HCT116 (cell line): Measurements from ENCODE around the gene SLC25A44. TPM values are rescaled to one million over a fixed set of nuclear protein-coding genes. Genes with fewer than 3 reads are reported as not detected.

ENCODE experiments used
- ATAC-seq: fragments of 200-7000 bp; cut with Tn5 transposase; 2 replicates; pipeline ENCODE4 v1.9.1; 2020; ENCODE audit warnings: mild to moderate bottlenecking, moderate library complexity
- BruUV-seq: library from RNA; stranded (reverse); fragments of 400-500 nt; replicated peaks from 2 replicates; lab custom pipeline; 2021; lab: Mats Ljungman, UMichigan
- CTCF ChIA-PET: fragments of 300-600 bp; sonication (Branson Sonifier 250); formaldehyde crosslinking; loops from one replicate; lab custom pipeline; 2021; ENCODE audit warnings: antibody characterized with exemption; lab: Charles Lee
- POLR2A ChIA-PET: fragments of 300-600, 350-600 bp; sonication (Branson Sonifier 250); formaldehyde crosslinking; loops from one replicate; lab custom pipeline; 2021; ENCODE audit warnings: antibody characterized with exemption; lab: Charles Lee
- RAD21 ChIA-PET, 2 experiments: fragments of 300-600 bp; sonication (Branson Sonifier 250); formaldehyde crosslinking; loops; one replicate each; lab custom pipeline; 2023; ENCODE audit warnings: low total read pairs in 2 of 2; ENCODE audit not compliant: uncharacterized antibody in 2 of 2, unreplicated experiment in 2 of 2, low non-redundant PET in 1 of 2; lab: Charles Lee
- DNase-seq: peaks from one replicate; pipeline ENCODE4 v3.0.0-alpha.2; 2010; ENCODE audit warnings: low read depth, low spot score
- H2AFZ ChIP-seq: fragments of 200-600 bp; shearing (Covaris generic), sonication (generic); 2 replicates; pipeline ENCODE4 v1.6.1; 2017; ENCODE audit warnings: low read depth, mixed run types, mixed read lengths, antibody characterized with exemption, low read length; ENCODE audit not compliant: poor library complexity, severe bottlenecking
- H3K27ac ChIP-seq: 2 replicates; pipeline ENCODE4 v1.5.1; 2012; ENCODE audit warnings: low read depth, low read length
- H3K27me3 ChIP-seq: fragments of 200-600 bp; sonication (generic); 2 replicates; pipeline ENCODE4 v1.6.1; 2016; ENCODE audit warnings: mixed run types, low read length, mixed read lengths; ENCODE audit not compliant: insufficient read depth
- H3K36me3 ChIP-seq, 2 experiments: fragments of 200-500 bp in 1 of 2; fragments of 200-600 bp in 1 of 2; sonication (Bioruptor generic) in 1 of 2; sonication (generic) in 1 of 2; 2 replicates each; pipeline versions ENCODE4 v1.5.1 to v1.6.1; 2014 to 2016; ENCODE audit warnings: low read length in 2 of 2, inconsistent platforms in 1 of 2, mixed read lengths in 1 of 2, mixed run types in 1 of 2; ENCODE audit not compliant: insufficient read depth in 2 of 2, control insufficient read depth in 1 of 2
- H3K4me1 ChIP-seq, 2 experiments: fragments of 200-600 bp in 1 of 2; sonication (generic) in 1 of 2; 2 replicates each; pipeline versions ENCODE4 v1.5.1 to v1.6.1; 2012 to 2017; ENCODE audit warnings: low read length in 2 of 2, inconsistent platforms in 1 of 2, mild to moderate bottlenecking in 1 of 2, mixed read lengths in 1 of 2, mixed run types in 1 of 2, moderate library complexity in 1 of 2; ENCODE audit not compliant: insufficient read depth in 2 of 2, control insufficient read depth in 1 of 2
- H3K4me2 ChIP-seq: fragments of 200-600 bp; sonication (generic); 2 replicates; pipeline ENCODE4 v1.6.1; 2017; ENCODE audit warnings: mixed run types, low read length, mixed read lengths
- H3K4me3 ChIP-seq, 2 experiments: fragments of 200-600 bp in 1 of 2; sonication (generic) in 1 of 2; replicated peaks in 1 of 2; 2 replicates each; pipeline ENCODE4 v1.5.1; 2011 to 2016; ENCODE audit warnings: low read length in 2 of 2, control low read depth in 1 of 2, low read depth in 1 of 2, mild to moderate bottlenecking in 1 of 2, mixed read lengths in 1 of 2, mixed run types in 1 of 2
- H3K79me2 ChIP-seq: fragments of 200-600 bp; sonication (generic); 2 replicates; pipeline ENCODE4 v1.6.1; 2017; ENCODE audit warnings: mild to moderate bottlenecking, mixed run types, low read length, moderate library complexity, mixed read lengths; ENCODE audit not compliant: insufficient read depth
- H3K9ac ChIP-seq: fragments of 200-600 bp; sonication (generic); 2 replicates; pipeline ENCODE4 v1.6.1; 2016; ENCODE audit warnings: low read length, mixed read lengths
- H3K9me2 ChIP-seq: fragments of 200-600 bp; sonication (generic), shearing (Covaris generic); 2 replicates; pipeline ENCODE4 v1.6.1; 2017; ENCODE audit warnings: mixed run types, mild to moderate bottlenecking, moderate library complexity; ENCODE audit not compliant: insufficient read depth
- H3K9me3 ChIP-seq, 2 experiments: fragments of 200-500 bp in 1 of 2; fragments of 200-600 bp in 1 of 2; sonication (Bioruptor generic) in 1 of 2; sonication (generic) in 1 of 2; 2 replicates each; pipeline ENCODE4 v1.6.1; 2014 to 2017; ENCODE audit warnings: low read length in 2 of 2, mixed read lengths in 2 of 2, inconsistent platforms in 1 of 2, low read depth in 1 of 2, mild to moderate bottlenecking in 1 of 2, mixed run types in 1 of 2, moderate library complexity in 1 of 2; ENCODE audit not compliant: control insufficient read depth in 1 of 2, insufficient read depth in 1 of 2
- H4K20me1 ChIP-seq: fragments of 200-600 bp; sonication (generic), shearing (Covaris generic); 2 replicates; pipeline ENCODE4 v1.6.1; 2017; ENCODE audit warnings: mixed run types, mild to moderate bottlenecking, moderate library complexity; ENCODE audit not compliant: insufficient read depth
- CBX3 ChIP-seq: IDR thresholded peaks from 2 replicates; pipeline ENCODE4 v1.6.1; 2012; ENCODE audit warnings: low read depth
- CEBPB ChIP-seq: IDR thresholded peaks from 2 replicates; pipeline ENCODE4 v1.6.1; 2012; ENCODE audit warnings: low read depth
- EGR1 ChIP-seq: IDR thresholded peaks from 2 replicates; pipeline ENCODE4 v1.6.1; 2012; ENCODE audit warnings: low read depth
- ELF1 ChIP-seq: IDR thresholded peaks from 2 replicates; pipeline ENCODE4 v1.6.1; 2012; ENCODE audit warnings: low read depth, borderline replicate concordance
- EZH2 ChIP-seq: fragments of 200-600 bp; sonication (generic); IDR thresholded peaks from 2 replicates; pipeline ENCODE4 v1.6.1; 2017; ENCODE audit warnings: antibody characterized with exemption, mixed run types
- EZH2phosphoT487 ChIP-seq: fragments of 200-600 bp; IDR thresholded peaks from 2 replicates; pipeline ENCODE4 v1.6.1; 2018; ENCODE audit warnings: antibody characterized with exemption, borderline replicate concordance
- FOSL1 ChIP-seq: IDR thresholded peaks from 2 replicates; pipeline ENCODE4 v1.6.1; 2012; ENCODE audit warnings: low read depth
- JUND ChIP-seq: IDR thresholded peaks from 2 replicates; pipeline ENCODE4 v1.6.1; 2012
- POLR2AphosphoS5 ChIP-seq: IDR thresholded peaks from 2 replicates; pipeline ENCODE4 v1.6.1; 2011; ENCODE audit warnings: mild to moderate bottlenecking, low read depth, low read length, moderate library complexity
- RAD21 ChIP-seq: IDR thresholded peaks from 2 replicates; pipeline ENCODE4 v1.6.1; 2012; ENCODE audit warnings: low read depth, mild to moderate bottlenecking
- SP1 ChIP-seq: IDR thresholded peaks from 2 replicates; pipeline ENCODE4 v1.6.1; 2012; ENCODE audit warnings: low read depth
- SRF ChIP-seq: IDR thresholded peaks from 2 replicates; pipeline ENCODE4 v1.6.1; 2012; ENCODE audit warnings: low read depth
- YY1 ChIP-seq: IDR thresholded peaks from 2 replicates; pipeline ENCODE4 v1.6.1; 2011; ENCODE audit warnings: low read length, low read depth, moderate library complexity, mild to moderate bottlenecking; ENCODE audit not compliant: insufficient replicate concordance; ENCODE audit errors: extremely low read depth
- ZFX ChIP-seq: fragments of 450-650 bp; IDR thresholded peaks from 2 replicates; pipeline ENCODE4 v1.6.1; 2017
- ZNF274 ChIP-seq: fragments of 200-500 bp; sonication (Bioruptor generic); IDR thresholded peaks from 2 replicates; pipeline ENCODE4 v1.6.1; 2014; ENCODE audit warnings: mild to moderate bottlenecking, low read depth, low read length, inconsistent platforms
- intact Hi-C: fragments of 100-400 bp; cut with micrococcal nuclease; formaldehyde crosslinking; loops from 2 replicates; pipeline ENCODE4 v1.10.0; 2022
- total RNA-seq: library from RNA; stranded (reverse); gene quantifications from one replicate; pipeline ENCODE4 v1.2.1, GENCODE V29; 2021; ENCODE audit not compliant: unreplicated experiment
- TF ChIP-seq, protein P1 (sequence below): IDR thresholded peaks from 2 replicates; pipeline ENCODE4 v1.6.1; 2012
- TF ChIP-seq, protein P2 (sequence below), 3 experiments: fragments of 200-600 bp in 1 of 3; sonication (generic) in 1 of 3; IDR thresholded peaks in 2 of 3; conservative IDR thresholded peaks in 1 of 3; 2 replicates each; pipeline ENCODE4 v1.5.1; 2012 to 2017; ENCODE audit warnings: low read depth in 2 of 3, low read length in 2 of 3, antibody characterized with exemption in 1 of 3, borderline replicate concordance in 1 of 3, control low read depth in 1 of 3, mild to moderate bottlenecking in 1 of 3, mixed read lengths in 1 of 3, mixed run types in 1 of 3, moderate library complexity in 1 of 3; ENCODE audit not compliant: insufficient read depth in 1 of 3

Gene SLC25A44
- total RNA-seq, 1 experiment from 2014 or later, result 17.5 TPM

DNA sequence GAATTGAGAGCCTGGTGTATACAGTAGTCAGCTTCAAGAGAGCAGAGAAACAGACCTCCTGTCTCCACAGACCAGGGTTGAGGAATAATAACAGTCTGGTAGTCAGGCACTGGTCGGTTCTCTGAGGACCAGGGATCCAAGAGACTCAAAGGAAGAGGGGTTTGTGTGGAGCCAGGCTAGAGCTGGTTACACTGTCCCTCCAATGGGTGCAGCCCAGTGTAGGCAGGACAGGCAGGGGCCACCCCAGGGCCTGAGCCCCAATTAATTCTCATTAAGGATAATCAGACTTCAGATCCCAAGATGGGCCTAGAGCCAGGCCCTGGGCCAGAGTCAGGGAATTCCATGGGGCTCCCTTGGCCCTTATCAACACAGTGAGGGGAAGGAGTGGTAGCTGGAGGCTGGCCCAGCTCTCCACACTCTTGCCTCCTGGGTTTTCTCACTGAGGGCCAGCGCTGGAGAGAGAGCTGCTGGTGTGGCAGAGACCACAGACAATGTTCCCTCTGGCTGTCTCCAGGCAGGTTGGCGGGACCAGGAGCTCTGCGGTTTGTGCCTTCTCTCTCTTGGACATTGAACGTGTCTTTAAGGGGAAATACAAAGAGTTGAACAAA, 31.4 kb upstream of the SLC25A44 start (continued):
- TF ChIP-seq POLR2AphosphoS5 (no peak), ELF1 (no peak), RAD21 (no peak), EZH2 (no peak), CEBPB (no peak), YY1 (no peak), FOSL1 (no peak), EGR1 (no peak), ZFX (no peak), CBX3 (no peak)
- TF ChIP-seq, protein P1, sequence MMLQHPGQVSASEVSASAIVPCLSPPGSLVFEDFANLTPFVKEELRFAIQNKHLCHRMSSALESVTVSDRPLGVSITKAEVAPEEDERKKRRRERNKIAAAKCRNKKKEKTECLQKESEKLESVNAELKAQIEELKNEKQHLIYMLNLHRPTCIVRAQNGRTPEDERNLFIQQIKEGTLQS, result no peak
- TF ChIP-seq, protein P2, sequence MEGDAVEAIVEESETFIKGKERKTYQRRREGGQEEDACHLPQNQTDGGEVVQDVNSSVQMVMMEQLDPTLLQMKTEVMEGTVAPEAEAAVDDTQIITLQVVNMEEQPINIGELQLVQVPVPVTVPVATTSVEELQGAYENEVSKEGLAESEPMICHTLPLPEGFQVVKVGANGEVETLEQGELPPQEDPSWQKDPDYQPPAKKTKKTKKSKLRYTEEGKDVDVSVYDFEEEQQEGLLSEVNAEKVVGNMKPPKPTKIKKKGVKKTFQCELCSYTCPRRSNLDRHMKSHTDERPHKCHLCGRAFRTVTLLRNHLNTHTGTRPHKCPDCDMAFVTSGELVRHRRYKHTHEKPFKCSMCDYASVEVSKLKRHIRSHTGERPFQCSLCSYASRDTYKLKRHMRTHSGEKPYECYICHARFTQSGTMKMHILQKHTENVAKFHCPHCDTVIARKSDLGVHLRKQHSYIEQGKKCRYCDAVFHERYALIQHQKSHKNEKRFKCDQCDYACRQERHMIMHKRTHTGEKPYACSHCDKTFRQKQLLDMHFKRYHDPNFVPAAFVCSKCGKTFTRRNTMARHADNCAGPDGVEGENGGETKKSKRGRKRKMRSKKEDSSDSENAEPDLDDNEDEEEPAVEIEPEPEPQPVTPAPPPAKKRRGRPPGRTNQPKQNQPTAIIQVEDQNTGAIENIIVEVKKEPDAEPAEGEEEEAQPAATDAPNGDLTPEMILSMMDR (IDR thresholded peaks at IDR 0.05 in 2 of 3, conservative IDR thresholded peaks at IDR 0.05 in 1 of 3; ENCODE audit: borderline replicate concordance in 1 of 3, insufficient read depth in 1 of 3, low read depth in 2 of 3, low read length in 2 of 3), result no peak

DNA sequence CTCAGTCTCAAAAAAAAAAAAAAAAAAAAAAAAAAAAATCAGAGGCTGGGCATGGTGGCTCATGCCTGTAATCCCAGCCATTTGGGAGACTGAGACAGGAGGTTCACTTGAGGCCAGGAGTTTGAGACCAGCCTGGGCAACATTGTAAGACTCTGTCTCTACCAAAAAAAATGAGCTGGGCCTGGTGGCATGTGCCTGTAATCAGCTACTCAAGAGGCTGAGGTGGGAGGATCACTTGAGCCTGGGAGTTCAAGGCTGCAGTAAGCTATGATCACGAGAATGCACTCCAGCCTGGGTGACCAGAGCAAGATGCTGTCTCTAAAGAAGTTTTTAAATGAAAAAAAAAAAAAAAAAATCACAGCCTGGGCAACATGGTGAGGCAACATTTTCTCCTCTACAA, 30.2 kb upstream of the SLC25A44 start:
- no peaks in the 10 kb centered on the region for H3K36me3 ChIP-seq
- H3K9ac ChIP-seq, result no peak overlapping the region
- H3K79me2 ChIP-seq, result no peaks in the 10 kb centered on the region
- ATAC-seq (no peak), DNase-seq (no peak)
- no TSS peak for BruUV-seq
- no peak overlapping the region for H3K4me2 ChIP-seq
- intact Hi-C loops, result no loop called here
- no peak overlapping the region for H2AFZ ChIP-seq
- no peaks in the 10 kb centered on the region for H3K9me2 ChIP-seq
- no peaks in the 10 kb centered on the region for H4K20me1 ChIP-seq
- no peaks in the 10 kb centered on the region for H3K9me3 ChIP-seq
- no peaks in the 10 kb centered on the region for H3K4me1 ChIP-seq
- no peak overlapping the region for H3K4me3 ChIP-seq
- no peak overlapping the region for H3K27ac ChIP-seq
- no peaks in the 10 kb centered on the region for H3K27me3 ChIP-seq
- POLR2A ChIA-PET, result interaction anchor here (0.9 kb wide), 1 partner anchor 30 kb away, joined by 3 read pairs; the partner anchor contains the start of gene SLC25A44
- CTCF ChIA-PET, result no interaction called here
- RAD21 ChIA-PET, result no interaction called here
- TF ChIP-seq, protein P2 (IDR thresholded peaks at IDR 0.05 in 2 of 3, conservative IDR thresholded peaks at IDR 0.05 in 1 of 3; ENCODE audit: borderline replicate concordance in 1 of 3, insufficient read depth in 1 of 3, low read depth in 2 of 3, low read length in 2 of 3), result no peak
- TF ChIP-seq CEBPB (no peak), JUND (no peak), SP1 (no peak), FOSL1 (no peak), EZH2 (no peak), SRF (no peak), CBX3 (no peak), ZNF274 (no peak), POLR2AphosphoS5 (no peak), EGR1 (no peak), RAD21 (no peak), EZH2phosphoT487 (no peak)
- TF ChIP-seq, protein P1, result no peak
